HG02678 (cell line): ENCODE measurements around the gene SAMD8.

Experiments
- ATAC-seq: cut with Tn5 transposase; IDR thresholded peaks from one replicate; pipeline ENCODE4 v1.9.1; 2021; ENCODE audit warnings: mild to moderate bottlenecking, moderate library complexity; ENCODE audit not compliant: unreplicated experiment

SAMD8 gene

DNA sequence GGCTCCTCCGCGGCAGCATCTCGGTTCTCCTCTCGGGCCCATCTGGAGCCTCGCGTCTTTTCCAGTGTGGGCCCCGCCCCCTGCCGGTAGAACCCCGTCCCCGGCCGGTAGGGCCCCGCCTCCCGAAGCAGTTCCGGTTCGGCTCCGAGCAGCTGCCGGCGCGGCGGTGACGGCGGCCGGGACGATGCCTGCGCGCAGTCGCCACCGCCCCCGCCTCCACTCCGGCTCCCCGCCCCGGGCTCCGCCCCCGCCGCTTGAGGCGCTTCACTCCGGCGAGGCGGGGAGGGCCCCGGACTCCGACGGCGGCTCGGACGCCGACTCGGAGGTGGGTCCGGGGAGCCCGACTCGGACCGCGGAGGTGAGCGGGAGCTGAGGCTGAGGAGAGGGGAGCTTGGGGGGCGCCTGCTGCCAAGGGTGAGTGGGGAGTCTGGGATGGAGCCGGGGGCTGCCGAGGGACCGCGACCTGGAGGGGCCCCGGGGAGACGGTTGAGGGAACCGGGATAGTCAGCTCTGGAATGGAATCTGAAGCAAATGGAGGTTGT is at the start of gene SAMD8:
Gene SAMD8, plus strand, starts transcription at position 292 of the 542 bp plus-strand sequence. CDS start 38,873 bp downstream, outside the sequence.
- peak; percentile 75 for ATAC-seq

DNA sequence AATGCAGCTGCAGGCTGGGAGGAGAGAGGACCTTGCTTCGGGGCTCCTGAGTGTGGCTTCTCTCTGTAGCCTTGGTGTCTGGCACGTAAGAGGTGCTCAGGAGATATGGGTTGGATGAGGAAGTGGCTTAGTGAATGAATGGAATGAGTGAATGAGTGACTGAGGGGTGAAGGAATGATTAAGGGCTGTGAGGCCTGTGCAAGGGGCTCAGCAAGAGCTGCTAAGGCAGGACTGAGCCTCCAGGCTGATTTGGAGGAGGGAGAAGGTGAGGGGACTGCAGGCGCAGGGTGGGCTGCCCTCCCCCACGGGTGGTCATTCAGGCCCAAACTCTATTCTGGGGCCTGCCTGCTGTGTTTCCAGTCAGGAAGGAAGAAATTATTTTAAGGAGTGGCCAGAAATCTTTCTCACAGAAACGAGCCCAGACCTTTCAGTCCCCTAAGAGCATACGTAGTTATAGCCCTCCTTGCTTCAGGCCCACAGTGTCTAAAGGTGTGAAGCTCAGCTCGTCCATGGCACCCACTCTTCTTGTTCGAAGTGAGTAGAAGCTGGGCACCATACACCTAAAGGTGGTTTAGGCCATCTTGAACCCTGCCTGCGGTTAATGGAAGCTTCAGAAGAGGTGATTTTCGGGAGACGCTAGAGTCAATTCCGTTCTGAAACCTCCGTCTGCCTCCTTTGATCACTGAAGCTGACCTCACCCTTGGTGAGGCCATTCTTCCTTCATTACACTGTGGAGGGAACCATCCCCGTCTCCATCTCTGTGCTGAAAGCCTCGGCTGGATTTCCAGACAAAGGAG is 49.5 kb upstream of the SAMD8 start:
- no peak for ATAC-seq

DNA sequence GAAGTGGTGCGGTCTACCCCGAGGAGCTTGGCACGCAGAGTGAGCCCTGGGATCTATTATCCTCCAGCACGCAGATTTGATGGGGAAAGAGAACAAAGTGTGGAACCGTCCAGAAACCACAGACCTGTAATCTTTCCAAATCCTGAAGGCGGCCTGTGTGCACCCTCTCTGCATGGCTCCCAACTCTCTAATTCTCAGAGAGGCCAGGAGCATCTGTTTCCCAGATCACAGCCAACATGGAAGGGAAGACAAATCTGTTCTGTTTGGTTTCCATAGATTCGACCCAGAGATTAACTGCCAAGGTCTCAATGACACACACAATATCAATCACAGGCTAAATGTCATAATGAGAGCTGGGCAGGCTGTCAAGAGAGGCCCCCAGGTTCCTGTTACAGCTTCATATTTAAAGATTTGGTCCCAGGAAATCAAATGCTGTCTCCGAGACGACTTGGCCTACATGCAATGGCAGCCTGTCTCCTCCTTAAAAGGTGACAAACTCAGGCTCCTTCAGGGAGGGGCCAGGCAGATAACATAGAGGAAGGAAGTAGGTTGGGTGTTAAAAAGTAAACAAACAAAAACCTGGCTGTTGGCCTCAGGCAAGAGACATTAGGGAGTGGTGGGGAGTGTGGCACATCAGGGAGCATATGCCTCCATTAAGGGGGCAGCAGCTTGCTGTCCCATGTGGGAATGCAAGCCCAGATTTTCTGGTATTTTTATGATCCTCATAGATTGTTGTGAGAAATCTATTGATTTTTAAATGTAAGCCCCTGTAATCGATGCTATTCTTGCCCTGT is 48.8 kb upstream of the SAMD8 start:
- no peak for ATAC-seq

DNA sequence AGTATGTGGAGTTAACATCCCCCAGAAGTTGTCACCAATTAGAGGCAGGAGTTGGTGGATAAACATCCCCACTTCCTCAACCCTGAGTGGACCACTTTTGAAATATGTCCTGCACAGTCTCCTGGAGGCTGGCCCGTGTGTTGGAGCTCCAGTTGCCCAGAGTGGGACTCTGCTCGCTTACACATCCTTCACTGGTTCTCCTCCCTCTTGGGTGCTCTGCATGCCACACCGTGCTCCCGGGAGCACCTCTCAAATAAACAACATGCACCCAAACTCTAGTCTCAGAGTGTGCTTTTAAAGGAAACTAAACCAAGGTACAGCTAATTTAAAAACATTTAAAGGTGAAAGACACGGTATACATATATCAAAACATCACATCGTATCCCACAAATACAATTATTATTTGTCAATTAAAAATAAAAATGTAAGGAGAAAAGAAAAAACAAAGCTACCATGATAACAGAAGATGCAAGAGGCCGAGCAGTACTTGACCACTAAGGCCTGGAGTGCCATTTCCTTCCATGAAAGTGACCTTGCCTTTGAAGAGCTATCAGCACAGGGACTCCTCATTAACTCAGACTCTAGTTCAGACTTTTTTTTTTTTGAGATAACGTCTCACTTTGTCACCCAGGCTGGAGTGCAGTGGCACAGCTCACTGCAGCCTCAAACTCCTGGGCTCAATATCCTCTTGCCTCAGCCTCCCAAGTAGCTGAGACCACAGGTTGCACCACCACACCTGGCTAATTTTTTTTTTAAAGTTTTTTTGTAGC is 47.8 kb upstream of the SAMD8 start:
- ATAC-seq, result no peak

DNA sequence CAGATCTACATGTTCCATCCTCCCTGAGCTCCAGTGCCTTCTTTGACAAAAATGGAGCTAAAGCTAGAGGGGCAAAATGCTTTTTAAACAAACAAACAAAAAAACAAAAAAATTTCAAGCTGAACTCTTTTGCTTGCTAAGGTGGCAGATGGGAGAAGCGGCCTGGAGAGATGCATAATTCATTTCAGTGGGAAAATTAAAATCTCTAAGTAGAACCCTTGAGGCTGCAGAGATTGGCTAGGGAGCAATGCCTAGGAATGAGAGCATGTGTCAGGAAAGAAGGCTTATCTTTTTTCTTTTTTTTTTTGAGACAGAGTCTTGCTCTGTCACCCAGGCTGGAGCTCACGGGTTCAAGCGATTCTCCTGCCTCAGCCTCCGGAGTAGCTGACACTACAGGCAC is 46.4 kb upstream of the SAMD8 start:
- ATAC-seq, result no peak

DNA sequence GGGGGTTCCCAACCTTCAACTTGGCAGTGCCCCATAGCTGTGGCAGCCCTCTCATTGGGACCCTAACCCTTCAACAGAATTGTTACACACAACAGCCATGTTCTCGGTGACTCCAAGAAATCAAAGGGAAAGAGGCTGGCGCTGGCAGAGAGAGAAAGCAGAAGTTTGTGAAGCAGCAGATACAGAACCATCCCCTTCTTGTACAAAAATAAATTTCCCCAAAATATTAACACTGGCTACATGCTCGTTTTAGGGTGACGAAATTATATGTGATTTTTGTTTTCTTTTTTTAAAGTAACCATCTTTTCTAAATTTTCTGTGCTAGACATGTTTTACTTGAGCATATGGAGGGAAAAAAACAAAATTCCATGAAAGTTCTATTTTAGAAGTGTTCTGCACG is 45.2 kb upstream of the SAMD8 start:
- no peak for ATAC-seq

DNA sequence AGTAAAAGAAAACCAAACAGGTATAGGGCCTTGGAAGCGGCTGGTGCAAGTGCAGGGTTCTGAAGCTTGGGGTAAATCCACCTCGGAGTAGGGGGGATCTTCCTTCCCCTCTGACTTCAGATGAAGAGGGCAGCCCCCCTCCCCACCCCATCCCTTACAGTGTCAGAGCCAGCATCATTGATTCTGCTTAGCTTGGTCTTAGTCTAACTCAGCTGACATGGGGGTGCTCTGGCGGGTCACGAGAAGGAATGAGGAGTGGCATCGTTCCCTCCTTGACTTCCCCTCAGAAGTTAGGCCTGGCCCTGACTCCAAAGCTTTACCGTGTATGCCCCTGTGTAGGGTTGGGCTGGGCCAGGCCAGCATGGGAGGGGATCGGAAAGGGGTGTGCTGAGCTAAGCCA is 44.2 kb upstream of the SAMD8 start:
- no peak for ATAC-seq

DNA sequence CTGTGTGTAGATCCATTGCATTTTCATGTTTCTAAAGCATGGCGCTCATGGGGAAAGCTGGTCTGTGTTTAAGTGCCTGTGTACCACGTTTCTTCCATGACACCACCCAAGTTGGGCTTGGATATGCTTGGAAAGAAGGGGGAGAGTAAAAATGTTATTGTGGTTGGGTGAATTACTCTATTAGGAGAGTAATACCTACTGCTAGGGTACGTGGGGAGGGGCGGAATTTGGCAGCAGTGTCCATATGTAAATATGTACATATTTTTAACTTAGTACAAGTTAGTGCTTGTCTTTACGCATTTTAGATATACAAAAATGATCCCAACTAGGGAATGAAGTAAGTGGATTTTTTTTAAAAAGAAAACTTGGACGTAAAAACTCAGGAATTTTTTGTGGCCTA is 42.9 kb upstream of the SAMD8 start:
- no peak for ATAC-seq

DNA sequence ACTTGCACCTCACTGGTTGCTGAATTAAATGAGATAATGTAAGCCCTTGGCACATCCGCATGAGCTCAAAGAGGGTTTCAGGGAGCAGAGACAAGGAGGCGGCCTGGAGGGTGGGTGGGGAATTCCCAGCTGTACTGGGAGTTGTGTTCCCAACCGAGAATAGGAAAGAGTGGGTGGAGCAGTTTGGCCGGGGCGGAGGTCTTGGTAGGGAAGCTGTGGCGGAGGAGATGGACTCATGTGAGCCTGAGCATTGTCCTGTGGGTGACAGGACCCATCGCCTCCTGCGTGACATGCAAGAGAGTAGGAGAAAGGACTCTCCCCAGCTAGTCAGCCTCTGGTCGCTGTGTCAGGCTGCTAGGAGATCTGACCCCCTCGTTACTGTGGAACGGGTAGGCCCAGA is 41.0 kb upstream of the SAMD8 start:
- ATAC-seq, result no peak

DNA sequence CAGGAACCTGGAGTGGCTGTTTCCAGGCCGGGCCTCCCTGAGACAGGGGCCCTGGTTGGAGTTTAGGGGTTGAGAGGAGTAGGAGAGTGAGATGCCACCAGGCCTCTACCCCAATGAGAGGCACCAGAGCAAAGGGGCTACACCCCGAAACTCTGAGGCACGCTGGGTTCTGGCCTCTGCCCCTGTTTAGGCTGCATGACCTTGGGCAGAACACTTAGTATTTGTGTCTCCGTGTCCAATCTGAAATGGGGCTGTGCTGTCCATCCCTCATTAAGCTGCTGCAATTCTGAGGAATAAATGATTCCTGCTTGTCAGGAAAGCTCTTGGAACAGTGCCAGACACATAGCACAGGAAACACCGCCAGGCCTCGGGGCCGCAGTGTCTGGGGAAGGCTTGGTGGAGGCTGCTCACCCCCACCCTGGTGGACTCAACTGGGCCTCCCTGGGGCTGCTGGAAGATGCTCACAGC is 40.5 kb upstream of the SAMD8 start:
- ATAC-seq, result no peak

DNA sequence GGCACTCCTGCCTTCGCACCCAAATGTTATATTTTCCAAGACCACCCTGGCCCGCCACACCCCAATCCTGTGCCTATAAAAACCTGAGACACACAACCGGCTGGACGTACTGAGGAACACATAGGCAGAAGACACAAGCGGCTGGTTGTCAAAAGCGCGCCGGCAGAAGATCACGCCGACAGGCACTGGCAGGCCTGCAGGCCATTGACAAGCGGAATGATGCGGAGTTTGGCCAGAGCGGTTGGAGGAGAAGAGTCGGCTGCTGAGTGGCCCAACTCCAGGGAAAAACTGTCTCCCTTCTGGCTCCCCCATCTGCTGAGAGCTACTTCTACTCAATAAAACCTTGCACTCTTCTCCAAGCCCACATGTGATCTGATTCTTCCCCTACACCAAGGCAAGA is 39.7 kb upstream of the SAMD8 start:
- no peak for ATAC-seq

DNA sequence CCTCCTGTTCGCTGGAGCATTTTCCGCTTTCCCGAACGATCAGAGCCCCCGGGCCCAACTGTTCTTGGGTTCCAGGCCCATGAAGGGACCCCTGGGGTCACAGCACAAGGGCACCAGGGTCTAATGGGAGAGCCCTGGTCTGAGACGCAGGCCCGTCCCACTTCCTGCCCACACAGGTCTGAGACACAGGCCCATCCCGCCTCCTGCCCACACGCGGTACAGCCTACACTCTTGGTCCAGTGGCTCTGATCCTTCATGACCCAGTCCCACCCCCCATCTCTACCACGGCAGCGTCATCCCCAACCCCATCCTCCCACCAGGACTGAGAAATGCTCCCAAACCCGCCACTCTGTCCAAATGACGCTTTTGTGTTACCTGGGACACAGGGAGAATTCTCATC is 38.7 kb upstream of the SAMD8 start:
- no peak for ATAC-seq

DNA sequence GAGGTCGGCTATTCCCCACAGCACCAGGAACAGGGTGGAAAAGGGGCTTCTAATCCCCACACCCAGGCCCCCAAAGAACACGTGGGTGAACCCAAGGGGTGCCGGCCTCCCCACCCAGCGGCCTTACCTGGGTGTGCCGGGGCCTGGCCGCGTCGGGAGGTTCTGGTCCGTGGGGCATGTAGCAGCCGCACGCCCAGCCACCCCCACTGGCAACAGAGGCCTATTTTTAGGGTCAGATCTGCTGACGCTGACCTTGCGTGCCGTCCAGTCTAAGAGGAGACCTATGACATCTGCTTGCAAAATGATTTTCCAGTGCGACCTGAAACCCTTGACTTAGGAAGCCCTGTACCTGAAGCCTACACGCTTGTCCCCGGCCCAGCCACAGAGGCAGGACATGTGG is 38.0 kb upstream of the SAMD8 start:
- no peak for ATAC-seq

DNA sequence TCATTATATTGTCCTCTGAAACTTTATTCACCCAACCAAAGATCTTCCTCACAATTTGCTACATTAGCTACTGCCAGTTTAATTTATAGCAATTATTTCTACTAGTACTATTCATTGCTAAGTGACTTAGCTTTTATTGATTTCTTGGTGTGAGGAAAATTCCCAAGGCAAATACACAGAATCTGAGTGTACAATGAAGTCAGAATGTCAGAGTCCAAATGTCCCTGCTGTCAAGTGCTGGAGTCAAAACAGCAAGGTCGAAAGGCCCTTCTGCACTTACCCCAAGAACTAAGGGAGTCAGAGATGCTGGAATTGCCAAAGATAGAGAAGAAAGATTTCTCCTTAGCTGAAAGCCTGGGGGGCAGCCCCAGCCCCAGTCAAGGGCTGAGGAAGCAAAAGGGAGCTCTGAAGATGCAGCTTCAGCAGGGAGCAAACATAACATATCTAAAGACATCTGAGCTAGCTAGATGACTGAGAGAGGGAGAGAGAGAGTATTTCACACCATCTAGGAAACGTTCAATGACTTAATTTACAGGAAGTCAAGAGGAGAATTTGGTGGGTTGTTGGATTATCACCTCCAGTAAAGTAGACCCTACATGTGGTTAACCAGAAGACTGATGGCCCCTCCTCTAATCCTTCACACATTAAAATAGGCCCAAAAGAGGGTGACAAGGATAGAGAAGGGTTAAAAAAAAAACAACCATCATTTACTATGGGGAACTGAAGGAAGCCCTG is 36.6 kb upstream of the SAMD8 start:
- no peak for ATAC-seq

DNA sequence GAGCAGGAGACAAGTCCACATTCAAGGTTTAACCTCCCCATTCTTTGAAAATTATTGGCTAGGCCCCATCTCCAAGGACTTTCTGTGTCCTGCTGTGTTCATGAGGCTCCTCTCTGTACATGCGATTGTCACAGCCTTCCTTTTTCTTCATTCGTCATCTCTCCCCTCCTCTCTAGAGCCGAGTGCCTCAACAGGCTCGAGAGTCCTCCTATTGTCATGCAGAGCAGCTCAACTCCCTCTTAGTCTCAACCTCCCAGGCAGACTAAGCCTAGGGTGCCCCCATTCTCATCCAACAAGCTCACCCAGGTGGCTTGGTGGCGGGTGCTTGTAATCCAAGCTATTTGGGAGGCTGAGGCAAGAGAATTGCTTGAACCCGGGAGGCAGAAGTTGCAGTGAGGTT is 35.1 kb upstream of the SAMD8 start:
- ATAC-seq, result no peak

DNA sequence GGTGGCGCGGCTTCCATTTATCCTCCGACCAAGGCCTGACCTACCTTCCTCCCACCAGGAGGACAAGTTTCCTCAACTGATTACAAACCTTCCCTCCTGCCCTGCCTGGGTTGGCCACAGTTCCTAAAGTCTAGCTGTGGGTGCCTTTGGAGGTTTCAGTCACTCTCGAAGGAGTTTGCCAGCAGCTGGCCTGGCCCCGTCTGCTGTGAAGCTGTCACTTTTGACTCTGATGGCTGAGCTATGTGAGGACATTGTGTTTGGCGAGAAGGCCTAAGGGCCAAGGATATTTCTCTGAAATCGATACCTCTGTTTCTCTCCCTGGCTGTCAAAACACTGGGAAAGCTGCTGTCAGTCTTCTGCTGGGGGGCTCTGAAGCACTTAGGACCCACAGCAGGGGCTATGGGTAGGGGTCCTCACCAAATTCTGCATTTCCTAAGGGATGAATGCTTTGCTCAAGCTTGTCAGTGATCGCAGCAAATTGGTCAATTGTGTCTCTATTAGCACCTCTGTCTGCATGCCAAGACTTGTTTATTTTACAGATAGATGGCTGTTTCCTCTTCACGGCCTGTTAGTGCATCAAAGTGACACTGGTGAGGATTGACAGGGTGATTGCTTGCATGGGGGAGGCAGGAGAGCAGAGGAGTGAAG is 31.9 kb upstream of the SAMD8 start:
- ATAC-seq, result no peak

DNA sequence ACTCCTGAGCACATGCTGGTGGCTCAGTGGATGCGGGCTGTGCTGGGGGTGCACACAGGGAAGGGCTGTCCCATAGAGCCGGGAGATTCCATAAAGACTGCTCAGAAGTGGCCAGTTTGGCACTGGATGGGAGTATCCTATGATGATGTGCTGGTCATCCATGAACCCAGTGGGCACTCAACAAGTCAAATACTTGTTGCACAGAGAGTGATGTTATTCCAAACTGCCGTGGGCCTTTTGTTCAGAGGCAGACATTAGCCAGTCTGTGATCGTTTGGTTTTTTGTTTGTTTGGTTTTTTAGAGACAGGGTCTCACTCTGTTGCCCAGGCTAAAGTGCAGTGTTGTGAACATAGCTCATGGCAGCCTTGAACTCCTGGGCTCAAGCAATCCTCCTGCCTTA is 30.9 kb upstream of the SAMD8 start:
- no peak for ATAC-seq

DNA sequence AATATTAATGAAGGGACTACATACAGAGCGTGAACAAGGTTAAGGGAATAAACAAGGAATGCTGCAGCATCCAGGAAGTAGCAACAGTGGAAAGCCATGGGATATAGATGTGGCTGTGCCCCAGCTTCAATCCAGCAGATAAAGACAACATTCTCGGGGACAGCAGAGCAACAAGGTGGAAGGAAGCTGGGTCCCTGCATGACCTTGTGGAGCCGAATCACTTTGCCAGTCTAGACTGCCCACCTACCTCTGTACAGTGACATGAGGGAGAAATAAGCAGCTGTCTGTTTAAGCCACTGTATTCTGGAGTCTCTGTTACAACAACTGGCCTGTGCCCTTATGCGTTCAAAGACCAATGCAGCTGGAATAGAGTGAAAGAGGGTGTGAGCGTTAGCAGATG is 30.1 kb upstream of the SAMD8 start:
- no peak for ATAC-seq

DNA sequence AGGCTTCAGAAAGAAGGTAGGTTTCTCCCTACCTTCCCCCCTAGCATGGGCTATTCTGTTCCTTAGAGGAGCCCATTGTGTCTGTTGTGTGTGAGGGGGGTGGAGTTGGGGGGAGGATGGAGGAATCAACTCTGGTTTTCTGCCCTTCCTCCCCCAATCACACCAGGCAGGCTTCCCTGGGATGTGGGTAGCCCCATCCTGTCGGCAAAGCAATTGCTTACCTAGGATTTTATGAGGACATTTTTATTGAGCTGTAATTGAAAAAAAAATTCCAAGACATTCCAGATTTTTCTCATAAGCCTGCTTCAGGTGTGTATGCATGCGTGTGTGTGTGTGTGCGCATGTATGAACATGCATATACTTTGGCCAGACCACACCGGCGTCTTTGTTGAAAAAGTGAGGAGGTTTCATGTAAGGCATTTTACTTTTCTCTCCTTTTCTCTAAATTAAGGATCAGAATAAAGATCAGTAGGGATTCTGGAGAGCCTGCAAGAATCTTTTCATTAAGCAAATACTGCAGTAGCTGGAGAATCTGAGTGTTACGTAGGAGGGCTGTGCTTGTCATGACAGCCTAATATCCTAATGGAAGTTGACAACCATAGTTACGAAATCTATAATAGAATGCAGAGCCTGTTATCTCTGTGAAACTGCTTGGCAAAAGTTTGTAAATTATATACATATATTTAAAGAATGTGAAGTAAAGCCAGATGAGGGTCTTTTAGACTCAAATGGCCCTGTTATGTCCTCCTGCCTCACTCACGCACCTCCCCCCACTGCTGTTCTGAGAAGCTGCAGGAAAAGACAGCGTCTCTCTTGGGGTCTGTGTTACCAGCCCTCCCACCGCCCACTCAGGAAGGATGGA is 27.3 kb upstream of the SAMD8 start:
- ATAC-seq, result no peak
